HG03442 (cell line): ENCODE data around the gene INTS11.

Experiments
- ATAC-seq: cut with Tn5 transposase; IDR thresholded peaks from one replicate; pipeline ENCODE4 v1.9.1; 2021; ENCODE audit warnings: mild to moderate bottlenecking, moderate library complexity; ENCODE audit not compliant: unreplicated experiment

INTS11 gene

GRCh38 chr1:1314678-1315335 lies 9.7 kb downstream of the INTS11 start:
- no peak for ATAC-seq

DNA sequence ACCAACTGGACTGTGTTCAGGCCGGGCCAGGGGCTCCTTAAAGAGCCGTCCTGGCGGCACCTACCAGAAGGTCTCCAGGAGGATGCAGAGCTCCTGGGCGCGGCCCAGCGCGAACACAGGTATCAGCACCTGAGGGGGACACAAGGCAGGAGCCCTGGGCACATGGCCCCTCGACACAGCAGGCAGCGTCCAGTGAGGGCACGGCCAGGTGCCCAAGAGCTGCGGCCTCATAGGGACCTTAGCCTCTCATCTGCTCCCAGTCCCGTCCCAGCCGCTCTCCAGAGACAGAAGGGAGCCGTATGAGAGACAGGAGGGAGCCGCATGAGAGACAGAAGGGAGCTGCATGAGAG lies 10.2 kb downstream of the INTS11 start:
- ATAC-seq: no peak

DNA sequence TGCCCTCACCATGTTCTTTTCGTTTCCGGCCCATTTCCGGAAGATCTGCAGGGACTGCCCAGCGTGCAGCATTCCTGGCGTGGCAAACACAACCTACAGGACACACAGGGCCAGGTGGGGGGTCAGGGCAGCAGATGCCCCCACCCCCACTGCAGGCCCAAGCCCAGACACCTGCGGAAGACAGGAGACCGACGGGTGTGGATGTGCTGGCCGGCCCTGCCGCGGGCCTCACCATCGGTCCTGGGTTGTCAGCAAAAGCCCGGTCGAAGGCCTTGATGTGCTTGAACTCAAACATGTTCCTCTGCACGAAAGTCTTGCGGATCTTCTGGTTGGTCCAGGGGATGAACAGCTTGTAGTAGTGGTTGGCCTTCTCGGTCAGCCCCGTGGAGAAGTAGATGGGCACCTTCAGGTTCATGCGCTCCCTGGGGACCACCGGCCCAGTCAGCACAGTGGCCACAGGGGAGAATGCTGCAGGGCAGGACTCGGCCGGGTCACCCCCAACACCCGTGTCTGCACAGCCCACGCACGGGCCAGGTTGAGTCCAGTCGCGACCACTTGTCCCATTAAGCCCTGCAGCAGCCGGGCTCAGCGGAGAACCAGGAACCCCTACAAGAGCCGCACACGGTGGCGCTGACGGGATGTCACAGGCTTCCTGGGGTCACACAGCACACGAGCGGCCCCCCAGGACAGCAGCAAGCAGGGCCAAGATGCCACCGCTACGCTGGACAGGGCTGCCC lies 10.8 kb downstream of the INTS11 start:
- no peak for ATAC-seq

GRCh38 chr1:1312450-1313314 lies 11.8 kb downstream of the INTS11 start:
- no peak for ATAC-seq

- ATAC-seq: no peak
Observed at GRCh38 chr1:1311107-1312104, 13.1 kb downstream of the INTS11 start.

GRCh38 chr1:1310476-1311053 lies 13.9 kb downstream of the INTS11 start:
- ATAC-seq: no peak

DNA sequence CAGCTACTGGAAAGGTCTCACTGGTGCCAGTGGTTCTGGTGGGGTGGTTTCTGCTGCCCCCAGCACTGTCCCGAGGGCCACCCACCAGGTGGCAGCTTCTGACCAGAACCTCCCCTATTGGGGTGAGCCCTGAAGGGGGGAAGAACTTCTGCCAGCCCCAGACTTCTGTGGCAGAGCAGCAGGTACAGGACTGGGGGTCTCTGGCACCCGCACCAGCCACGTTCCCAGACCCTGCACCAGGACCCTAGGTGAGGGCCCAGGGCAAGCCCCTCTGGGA lies 14.4 kb downstream of the INTS11 start:
- ATAC-seq: no peak

- ATAC-seq: no peak
Observed at GRCh38 chr1:1309251-1310108, 15.0 kb downstream of the INTS11 start.

- ATAC-seq: no peak
Observed at GRCh38 chr1:1308756-1309250, 15.7 kb downstream of the INTS11 start.

DNA sequence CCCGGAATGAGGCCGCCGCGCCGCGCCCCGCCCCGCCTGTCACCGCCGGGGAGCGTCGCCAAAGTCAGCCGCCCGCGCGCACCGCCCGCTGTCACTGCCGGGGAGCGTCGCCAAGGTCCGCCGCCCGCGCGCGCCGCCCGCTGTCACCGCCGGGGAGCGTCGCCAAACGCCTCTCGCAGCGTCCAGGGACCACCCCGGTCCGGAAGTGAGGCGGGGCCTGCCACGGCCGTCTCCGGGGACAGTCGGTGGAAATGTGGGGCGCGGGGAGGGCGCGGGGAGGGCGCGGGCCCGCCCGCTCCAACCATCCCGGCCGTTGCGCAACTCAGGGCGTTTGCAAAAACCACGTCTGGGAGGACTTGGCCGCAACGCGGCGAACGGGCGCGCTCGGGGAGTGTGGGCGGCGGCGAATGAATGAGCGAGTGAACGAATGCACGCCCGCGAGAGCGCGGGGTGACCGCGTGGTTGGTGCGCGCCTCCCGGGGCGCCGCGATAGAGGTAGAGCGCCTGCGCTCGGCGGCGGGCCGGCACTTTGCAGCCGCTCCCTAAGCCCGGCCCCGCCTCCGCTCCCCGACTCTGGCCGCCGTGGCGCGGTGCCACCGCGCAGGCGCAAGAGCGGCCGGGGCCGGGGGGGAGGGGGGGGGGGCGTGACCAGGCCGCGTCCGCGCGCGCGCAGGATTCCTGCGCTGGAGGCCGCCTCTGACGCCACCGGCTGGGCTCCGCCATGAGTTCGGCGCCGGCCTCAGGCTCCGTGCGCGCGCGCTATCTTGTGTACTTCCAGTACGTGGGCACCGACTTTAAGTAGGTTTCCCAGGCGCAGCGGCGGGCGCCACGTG lies 16.3 kb downstream of the INTS11 start, which contains the start of the genes ACAP3 and PUSL1:
ACAP3 (minus strand) TSS at position 8 of the 833 bp plus-strand sequence. CDS start 115 bp downstream, outside the sequence.
PUSL1 (plus strand) TSS at position 675 of the 833 bp plus-strand sequence; CDS start at position 722, 47 bp downstream.
- ATAC-seq: peak; percentile 59

DNA sequence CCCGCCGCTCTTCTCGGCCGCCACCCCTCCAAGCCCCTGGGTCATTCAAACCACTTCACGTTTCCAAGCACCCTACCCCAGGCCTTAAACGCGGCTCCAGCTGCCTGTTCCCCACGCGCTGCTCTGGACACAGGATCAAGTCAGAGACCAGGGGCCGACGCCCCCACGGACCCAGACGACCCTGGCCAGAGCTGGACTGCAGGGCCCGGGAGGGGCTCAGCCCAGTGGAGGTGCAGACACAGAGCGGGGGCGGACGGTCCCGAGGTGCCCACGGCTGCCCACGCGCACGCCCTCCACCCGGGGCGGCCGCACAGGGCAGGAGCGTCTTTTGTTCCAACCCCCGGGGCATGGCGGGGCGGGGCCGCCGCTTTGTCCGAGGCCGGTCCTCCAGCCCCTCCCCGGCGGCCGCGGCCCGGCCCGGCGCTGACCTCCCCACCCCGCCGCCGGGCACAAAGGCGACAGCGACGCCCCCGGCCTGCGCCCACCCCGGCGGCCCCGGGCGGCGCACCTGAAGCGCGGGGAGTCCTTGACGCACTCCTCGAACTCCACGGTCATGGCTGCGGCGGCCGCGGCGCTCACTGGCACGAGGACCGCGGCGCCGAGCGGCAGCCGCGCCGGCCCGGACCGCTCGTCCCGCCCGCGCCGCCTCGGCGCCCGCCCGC lies 17.1 kb downstream of the INTS11 start:
- peak; percentile 2 for ATAC-seq

GRCh38 chr1:1306661-1307260 lies 17.7 kb downstream of the INTS11 start:
- no peak for ATAC-seq

GRCh38 chr1:1306070-1306660 lies 18.3 kb downstream of the INTS11 start:
- no peak for ATAC-seq

- no peak for ATAC-seq
Observed at GRCh38 chr1:1305300-1306069, 19.0 kb downstream of the INTS11 start.

GRCh38 chr1:1304331-1305299 lies 19.8 kb downstream of the INTS11 start:
- ATAC-seq: no peak
